Activated gamma-delta T cell (primary cell): ENCODE data around the gene TXNDC5.
"Not testable (repeated sequence)": the region's sequence is repeated elsewhere in the genome, so short reads cannot be mapped to it uniquely, and the experiment has no call there.

Experiments
- DNase-seq: peaks from one replicate; lab custom pipeline; 2025; lab: John Stamatoyannopoulos, UW

TXNDC5 gene

DNA sequence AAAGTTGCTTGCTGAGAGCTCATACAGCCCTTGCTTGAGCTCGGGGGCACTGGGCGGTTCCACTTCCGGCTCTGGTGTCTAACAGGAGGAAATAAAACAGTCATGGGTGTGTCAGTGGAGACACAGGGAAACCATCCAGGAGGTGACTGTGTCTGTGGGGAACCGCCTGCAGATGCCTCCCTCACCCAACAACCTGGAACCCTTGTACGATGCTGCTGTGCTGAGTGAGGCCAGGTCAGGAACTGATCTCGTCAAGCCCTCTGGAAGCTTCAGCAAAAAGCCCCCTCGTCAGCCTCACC is 15.5 kb downstream of the TXNDC5 start:
- no peak for DNase-seq

DNA sequence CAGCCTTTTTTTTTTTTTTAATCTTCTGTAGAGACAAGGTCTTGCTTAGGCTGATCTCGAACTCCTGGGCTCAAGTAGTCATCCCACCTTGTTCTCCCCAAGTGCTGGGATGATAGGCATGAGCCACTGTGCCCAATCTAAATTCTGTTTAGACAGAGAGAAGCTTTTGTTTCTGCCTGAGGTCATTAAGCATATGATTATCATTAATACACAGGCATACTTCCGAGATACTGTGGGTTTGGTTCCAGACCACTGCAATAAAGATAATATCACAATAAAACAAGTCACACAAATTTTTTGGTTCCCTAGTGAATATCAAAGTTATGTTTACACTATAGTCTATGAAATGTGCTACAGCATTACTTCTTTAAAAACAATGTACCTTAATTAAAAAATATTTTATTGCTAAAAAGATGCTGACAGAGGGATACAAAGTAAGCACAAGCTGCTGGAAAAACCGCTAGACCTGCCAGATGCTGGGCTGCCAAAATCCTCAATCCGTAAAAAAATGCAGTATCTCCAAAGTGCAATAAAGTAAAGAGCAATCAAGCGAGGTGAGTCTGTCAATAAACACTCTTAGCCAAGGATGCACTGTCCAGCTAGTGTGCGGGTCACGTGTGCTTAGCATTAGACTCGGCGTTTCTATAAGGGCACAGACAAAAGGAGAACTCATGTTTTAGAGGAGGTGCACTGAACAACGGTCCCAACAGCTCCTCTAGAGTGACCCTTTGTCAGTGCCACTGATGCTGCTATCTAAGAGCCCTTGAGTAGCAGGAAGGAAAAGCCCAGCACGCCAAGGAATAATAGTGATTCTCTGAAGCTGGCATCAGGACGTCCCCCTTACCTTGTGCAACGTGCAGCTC is 16.1 kb downstream of the TXNDC5 start:
- DNase-seq, result no peak

GRCh38 chr6:7893342-7893741 is 17.2 kb downstream of the TXNDC5 start:
- DNase-seq, result no peak

DNA sequence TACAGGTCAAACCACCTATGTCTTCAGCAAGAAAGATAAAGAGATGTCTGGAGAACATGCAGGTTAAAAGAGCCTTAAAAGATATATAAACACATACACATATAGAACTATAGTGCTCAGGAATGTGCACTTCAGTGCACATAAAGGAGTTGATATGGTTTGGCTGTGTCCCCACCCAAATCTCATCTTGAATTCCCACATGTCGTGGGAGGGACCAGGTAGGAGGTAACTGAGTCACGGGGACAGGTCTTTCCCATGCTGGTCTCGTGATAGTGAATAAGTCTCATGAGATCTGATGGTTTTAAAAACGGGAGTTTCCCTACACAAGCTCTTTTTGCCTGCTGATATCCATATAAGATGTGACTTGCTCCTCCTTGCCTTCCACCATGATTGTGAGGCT is 18.2 kb downstream of the TXNDC5 start:
- not testable (repeated sequence) for DNase-seq

GRCh38 chr6:7891078-7891872 is 19.3 kb downstream of the TXNDC5 start:
- no peak for DNase-seq

GRCh38 chr6:7888587-7889357 is 21.8 kb downstream of the TXNDC5 start:
- no peak for DNase-seq

DNA sequence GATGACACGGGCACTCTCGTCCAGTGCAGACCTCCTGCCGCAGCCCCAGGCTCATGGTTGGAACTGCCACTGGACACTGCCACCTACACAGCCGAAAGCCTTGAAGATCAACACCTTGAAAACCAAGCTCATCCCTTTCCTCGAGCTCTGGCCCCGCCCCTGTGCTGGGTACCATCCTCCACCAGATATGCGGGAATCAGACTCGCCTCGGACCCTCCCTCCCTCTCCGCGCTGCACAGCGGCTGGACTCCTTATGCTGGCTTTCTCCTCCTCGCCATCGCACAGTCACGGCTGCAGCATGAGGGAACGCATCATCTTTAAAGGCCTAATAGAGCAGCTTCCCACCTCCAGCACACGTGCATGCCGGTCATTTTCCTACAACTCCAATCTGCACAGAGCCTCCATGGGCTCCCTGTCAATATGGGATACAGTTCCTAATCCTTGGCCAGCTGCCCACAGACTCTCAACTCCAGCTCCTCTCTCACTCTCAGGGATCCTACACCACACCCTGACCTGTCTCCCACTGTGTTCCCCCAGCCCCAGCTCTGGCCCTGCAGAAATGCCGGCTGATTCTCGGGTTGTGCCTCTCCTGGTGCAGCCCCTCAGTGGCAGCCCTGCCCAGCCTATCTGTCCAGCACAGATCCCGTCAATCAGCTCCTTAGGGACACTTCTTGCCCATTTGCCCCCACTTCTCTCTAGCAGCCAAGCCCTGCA is 23.2 kb downstream of the TXNDC5 start:
- no peak for DNase-seq

GRCh38 chr6:7886132-7886531 is 24.5 kb downstream of the TXNDC5 start:
- no peak for DNase-seq

DNA sequence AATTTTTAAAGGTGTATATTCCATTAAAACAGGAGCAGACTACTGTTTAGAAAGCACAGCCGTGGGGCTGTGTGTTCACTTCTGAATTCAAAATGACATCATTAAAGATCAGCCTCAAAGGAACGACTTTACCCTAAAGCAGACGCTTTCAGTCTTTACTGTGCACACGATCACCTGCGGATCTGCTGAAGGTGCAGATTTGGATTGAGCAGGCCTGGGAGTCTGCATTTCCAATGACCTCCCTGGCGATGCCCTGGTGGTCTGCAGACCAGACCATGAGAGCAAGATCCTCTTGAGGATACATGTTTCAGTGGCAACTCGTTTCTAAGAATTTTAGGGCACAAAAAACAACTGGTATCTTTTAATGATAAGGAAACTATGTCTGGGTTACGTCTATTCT is 27.2 kb downstream of the TXNDC5 start:
- no peak for DNase-seq

GRCh38 chr6:7882505-7883257 is 27.9 kb downstream of the TXNDC5 start:
- DNase-seq, result no peak

- no peak for DNase-seq
Observed at GRCh38 chr6:7881765-7882500, 28.7 kb downstream of the TXNDC5 start.

- no peak for DNase-seq
Observed at GRCh38 chr6:7880718-7881107, 29.9 kb downstream of the TXNDC5 start.

DNA sequence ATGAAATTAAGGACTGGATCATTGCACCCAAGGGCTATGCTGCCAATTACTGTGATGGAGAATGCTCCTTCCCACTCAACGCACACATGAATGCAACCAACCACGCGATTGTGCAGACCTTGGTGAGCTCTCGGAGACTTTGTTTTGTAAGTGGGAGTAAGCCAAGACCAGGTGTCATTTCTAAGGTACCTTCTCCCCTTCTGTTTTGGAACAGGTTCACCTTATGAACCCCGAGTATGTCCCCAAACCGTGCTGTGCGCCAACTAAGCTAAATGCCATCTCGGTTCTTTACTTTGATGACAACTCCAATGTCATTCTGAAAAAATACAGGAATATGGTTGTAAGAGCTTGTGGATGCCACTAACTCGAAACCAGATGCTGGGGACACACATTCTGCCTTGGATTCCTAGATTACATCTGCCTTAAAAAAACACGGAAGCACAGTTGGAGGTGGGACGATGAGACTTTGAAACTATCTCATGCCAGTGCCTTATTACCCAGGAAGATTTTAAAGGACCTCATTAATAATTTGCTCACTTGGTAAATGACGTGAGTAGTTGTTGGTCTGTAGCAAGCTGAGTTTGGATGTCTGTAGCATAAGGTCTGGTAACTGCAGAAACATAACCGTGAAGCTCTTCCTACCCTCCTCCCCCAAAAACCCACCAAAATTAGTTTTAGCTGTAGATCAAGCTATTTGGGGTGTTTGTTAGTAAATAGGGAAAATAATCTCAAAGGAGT is 30.4 kb downstream of the TXNDC5 start:
- DNase-seq, result no peak

DNA sequence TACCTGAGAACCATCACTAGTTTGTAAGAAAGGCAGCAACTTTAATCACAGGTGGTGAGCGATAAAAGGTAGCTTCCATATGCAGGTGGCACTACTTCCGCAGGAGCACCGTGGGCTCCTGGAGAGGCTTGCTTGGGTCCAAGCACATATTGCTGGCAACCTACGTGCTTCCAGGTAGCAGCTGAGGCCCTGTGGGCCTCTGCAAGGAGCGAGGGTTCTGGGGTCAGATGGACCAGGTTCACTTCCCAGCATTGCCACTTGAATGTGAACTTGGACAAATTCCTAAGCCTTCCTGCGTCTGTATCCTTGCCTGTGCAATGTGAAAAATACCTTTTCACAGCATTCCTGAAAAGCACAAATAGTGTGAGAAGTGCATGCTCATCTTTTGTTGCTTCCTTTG is 31.0 kb downstream of the TXNDC5 start:
- no peak for DNase-seq

GRCh38 chr6:7879043-7879442 is 31.5 kb downstream of the TXNDC5 start:
- DNase-seq, result no peak

DNA sequence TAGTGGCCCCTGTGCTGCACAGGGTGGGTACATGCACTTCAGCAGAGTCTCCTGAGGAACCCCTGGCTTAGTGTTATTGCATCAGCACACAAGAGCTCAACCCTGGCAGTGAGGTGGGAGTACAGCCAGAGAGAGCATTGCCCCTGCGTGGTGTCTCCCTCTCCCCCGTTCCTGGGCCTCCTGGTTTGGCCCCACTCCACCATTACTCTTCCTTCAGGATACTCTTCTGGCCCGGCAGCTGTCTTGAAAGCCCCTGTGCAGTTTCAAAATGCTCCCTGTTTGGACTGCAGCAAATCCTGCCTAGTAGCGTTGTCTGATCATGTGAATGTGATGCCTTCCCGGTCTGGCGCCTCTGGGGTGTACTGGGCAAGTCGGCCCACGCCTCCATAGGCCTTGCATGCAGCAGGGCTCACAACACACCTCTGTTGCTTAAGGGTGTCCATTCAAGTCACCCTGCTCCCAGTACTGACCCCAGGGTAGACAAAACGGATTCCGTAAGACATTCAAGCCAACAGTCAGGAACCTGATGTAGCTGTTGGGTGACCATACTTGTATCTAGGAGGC is 32.1 kb downstream of the TXNDC5 start:
- no peak for DNase-seq

DNA sequence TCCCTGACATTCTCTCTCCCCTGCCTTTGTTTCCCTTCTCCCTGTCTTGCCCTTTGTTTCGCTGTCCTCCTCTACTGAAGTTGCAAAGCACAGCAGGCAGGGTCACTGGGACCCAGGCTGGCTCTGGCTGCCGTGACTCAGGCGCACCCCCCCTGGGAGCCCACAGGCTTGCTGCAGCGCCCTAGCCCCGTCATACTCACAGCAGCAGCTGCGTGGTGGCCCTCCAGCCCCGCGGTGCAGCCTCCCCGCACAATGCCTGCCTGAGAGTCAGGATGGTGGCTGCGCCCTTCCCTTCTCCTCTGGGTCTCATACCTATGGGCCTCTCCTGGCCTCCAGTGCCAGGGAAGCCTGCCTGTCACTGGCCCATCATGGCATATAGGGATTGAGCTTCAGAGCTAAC is 41.7 kb downstream of the TXNDC5 start:
- no peak for DNase-seq

DNA sequence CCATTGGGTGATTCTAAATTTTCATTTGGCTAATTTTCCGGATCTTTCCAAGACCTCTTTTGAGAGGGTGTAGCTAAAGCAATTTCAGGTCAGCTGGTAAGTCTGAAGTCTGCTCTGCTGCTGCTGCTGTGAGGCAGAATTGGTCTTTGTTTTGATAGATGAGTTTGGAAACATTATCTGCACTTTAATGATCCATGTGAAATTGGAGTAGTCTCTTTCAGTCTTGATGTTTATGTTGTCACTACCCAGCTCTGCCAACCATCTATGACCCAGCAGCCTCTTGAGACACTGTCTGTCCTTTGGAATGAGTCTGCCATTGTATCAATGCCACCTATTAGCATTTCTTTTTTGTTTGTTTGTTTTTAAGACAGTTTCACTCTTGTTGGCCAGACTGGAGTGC is 44.1 kb downstream of the TXNDC5 start:
- no peak for DNase-seq

DNA sequence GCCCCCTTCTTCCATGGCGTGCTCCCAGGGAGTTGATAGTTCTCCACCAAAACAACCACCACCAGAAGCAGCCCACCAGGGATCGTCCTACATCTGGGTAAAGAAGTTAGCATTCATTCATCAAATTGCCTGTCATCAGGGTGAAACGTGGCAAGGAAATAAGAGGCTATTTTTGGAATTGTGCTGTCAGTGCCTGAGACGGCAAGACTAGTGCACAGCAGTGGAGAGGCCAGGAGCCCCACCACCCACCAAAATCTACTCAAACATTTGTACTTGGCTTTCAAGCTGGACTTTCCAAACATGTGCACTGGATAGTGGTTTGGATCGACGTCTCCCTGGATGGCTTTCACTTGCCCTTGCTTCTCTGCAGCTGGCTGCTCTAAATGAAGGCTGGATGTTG is 44.8 kb downstream of the TXNDC5 start:
- no peak for DNase-seq

GRCh38 chr6:7859591-7859990 is 51.0 kb downstream of the TXNDC5 start:
- DNase-seq, result no peak
